ENCODE results near the gene C1orf21.

GRCh38 chr1:184664042-184664660 is 277.3 kb downstream of the C1orf21 start:
- no peak for TF ChIP-seq MXI1 (IDR thresholded peaks at IDR 0.05; ENCODE audit: low read depth, low read length)
- TF ChIP-seq YY1 (IDR thresholded peaks at IDR 0.05; ENCODE audit: low read depth): no peak
- TF ChIP-seq POLR2AphosphoS5 (IDR thresholded peaks at IDR 0.05; ENCODE audit: low read depth, low read length): no peak
- no peak for TF ChIP-seq EP300 (IDR thresholded peaks at IDR 0.05; ENCODE audit: borderline replicate concordance in 1 of 2, low read depth in 1 of 2, low read length in 1 of 2)
- no peak for TF ChIP-seq FOXM1 (IDR thresholded peaks at IDR 0.05; ENCODE audit: low read depth)
- TF ChIP-seq, protein P1, sequence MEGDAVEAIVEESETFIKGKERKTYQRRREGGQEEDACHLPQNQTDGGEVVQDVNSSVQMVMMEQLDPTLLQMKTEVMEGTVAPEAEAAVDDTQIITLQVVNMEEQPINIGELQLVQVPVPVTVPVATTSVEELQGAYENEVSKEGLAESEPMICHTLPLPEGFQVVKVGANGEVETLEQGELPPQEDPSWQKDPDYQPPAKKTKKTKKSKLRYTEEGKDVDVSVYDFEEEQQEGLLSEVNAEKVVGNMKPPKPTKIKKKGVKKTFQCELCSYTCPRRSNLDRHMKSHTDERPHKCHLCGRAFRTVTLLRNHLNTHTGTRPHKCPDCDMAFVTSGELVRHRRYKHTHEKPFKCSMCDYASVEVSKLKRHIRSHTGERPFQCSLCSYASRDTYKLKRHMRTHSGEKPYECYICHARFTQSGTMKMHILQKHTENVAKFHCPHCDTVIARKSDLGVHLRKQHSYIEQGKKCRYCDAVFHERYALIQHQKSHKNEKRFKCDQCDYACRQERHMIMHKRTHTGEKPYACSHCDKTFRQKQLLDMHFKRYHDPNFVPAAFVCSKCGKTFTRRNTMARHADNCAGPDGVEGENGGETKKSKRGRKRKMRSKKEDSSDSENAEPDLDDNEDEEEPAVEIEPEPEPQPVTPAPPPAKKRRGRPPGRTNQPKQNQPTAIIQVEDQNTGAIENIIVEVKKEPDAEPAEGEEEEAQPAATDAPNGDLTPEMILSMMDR (IDR thresholded peaks at IDR 0.05): peak; percentile 70
- no peak for TF ChIP-seq SIN3A (IDR thresholded peaks at IDR 0.05; ENCODE audit: borderline replicate concordance, low read depth, low read length)
- TF ChIP-seq PBX3 (IDR thresholded peaks at IDR 0.05): no peak
- TF ChIP-seq TAF1 (IDR thresholded peaks at IDR 0.05; ENCODE audit: borderline replicate concordance, low read depth, low read length): no peak
- no peak for TF ChIP-seq TEAD4 (IDR thresholded peaks at IDR 0.05; ENCODE audit: borderline replicate concordance, insufficient read depth)
- TF ChIP-seq RAD21 (IDR thresholded peaks at IDR 0.05; ENCODE audit: low read length): peak; percentile 81
- no peak for TF ChIP-seq MAX (IDR thresholded peaks at IDR 0.05; ENCODE audit: low read depth)

Measured in SK-N-SH (cell line).